Breast epithelium (tissue), 3 donors: ENCODE data around the gene GRK7.

Experiments
- POLR2A ChIP-seq: fragments of 450-650 bp; IDR thresholded peaks from one replicate; pipeline ENCODE4 v1.6.1; 2016; ENCODE audit warnings: antibody characterized with exemption, mild to moderate bottlenecking, moderate library complexity
- POLR2AphosphoS5 ChIP-seq, 3 donors: sonication (generic); formaldehyde crosslinking; IDR thresholded peaks; one replicate each; pipeline ENCODE4 v1.6.1; 2017; ENCODE audit warnings: antibody characterized with exemption in 3 of 3
- TF ChIP-seq, protein P1 (sequence below), 3 donors: fragments of 450-650 bp; IDR thresholded peaks; one replicate each; pipeline ENCODE4 v1.5.1; 2016 to 2017; ENCODE audit warnings: antibody characterized with exemption in 3 of 3, mild to moderate bottlenecking in 3 of 3, moderate library complexity in 3 of 3

DNA sequence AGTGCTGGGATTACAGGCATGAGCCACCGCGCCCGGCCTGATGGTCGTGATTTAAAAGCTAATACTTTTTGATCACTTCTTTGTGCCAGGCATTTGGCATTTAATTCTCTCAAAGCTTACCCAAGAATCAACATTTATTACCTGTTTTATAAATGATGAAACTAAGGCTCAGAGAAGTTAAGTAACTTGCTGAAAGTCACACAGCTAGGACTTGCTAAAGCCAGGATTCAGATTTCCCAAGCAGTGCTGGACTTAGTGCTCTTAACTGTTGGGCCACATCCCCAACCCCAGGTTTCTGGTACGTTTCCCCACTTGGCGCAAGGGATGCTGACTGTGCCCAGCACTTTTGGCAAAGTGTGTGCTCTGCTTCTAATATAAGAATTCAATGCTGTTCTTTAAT, 10.5 kb downstream of the GRK7 start:
- TF ChIP-seq, protein P1, sequence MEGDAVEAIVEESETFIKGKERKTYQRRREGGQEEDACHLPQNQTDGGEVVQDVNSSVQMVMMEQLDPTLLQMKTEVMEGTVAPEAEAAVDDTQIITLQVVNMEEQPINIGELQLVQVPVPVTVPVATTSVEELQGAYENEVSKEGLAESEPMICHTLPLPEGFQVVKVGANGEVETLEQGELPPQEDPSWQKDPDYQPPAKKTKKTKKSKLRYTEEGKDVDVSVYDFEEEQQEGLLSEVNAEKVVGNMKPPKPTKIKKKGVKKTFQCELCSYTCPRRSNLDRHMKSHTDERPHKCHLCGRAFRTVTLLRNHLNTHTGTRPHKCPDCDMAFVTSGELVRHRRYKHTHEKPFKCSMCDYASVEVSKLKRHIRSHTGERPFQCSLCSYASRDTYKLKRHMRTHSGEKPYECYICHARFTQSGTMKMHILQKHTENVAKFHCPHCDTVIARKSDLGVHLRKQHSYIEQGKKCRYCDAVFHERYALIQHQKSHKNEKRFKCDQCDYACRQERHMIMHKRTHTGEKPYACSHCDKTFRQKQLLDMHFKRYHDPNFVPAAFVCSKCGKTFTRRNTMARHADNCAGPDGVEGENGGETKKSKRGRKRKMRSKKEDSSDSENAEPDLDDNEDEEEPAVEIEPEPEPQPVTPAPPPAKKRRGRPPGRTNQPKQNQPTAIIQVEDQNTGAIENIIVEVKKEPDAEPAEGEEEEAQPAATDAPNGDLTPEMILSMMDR (IDR thresholded peaks at IDR 0.05), result no peak
- TF ChIP-seq POLR2A, result no peak
- no peak for TF ChIP-seq POLR2AphosphoS5 (IDR thresholded peaks at IDR 0.05)
